Measurements from ENCODE around the gene KSR1. TPM values are rescaled to one million over a fixed set of nuclear protein-coding genes. Genes with fewer than 3 reads are reported as not detected.

KSR1 gene
- polyA plus RNA-seq, 1 donor from 2014 or later = 9.2 TPM

DNA sequence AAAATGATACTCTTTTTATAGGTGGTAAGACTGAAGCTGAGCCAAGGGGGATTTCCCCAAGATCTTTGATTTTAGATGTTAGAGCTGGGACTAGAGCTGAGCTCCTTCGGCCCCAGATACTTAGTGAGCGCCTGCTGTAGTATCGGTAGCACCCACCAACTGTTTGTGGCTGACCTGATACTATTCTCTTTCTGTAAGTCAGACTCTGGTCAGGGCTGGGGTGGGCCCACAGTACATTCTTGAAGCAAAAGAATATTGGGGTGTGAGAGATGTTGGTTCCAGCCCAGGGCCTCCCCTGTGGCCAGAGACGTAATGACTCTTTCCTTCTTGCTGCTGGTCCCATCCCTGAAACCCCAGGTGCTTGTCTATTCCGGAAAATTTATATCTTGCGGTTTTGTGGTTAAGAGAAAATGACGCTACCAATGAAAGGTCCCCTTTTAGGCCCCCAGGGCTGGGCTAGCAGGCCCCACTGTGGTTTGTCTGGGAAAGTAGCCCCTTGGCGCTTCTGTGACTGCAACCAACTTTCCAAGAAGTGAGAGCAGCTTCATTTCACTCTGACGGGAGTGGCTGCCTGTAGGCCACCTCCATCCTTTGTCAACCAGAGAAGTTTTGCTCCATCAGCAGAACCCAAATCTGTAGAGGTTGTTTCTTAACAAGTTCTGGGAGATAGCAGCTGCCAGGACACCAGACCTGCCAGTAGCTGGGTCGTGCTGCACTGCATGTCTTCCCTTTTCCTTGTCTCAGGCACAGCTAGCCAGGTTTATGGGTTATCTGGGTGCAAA lies 88.3 kb downstream of the KSR1 start:
- H3K4me2 ChIP-seq (ENCODE audit: low read length) = no peak overlapping the region
- H3F3A ChIP-seq (ENCODE audit: insufficient read depth, low read length, poor library complexity, severe bottlenecking) = no peaks in the 10 kb centered on the region
- H3K36me3 ChIP-seq (ENCODE audit: insufficient read depth, low read length) = no peaks in the 10 kb centered on the region
- H3K79me2 ChIP-seq (replicated peaks; ENCODE audit: insufficient read depth, low read length) = no peaks in the 10 kb centered on the region
- H3K9ac ChIP-seq (ENCODE audit: low read length) = no peak overlapping the region
- TF ChIP-seq TAF1 (IDR thresholded peaks at IDR 0.05; ENCODE audit: low read depth) (no peak), POLR2AphosphoS5 (IDR thresholded peaks at IDR 0.05) (no peak), EZH2 (IDR thresholded peaks at IDR 0.05; ENCODE audit: borderline replicate concordance, insufficient read depth, low read length, poor library complexity, severe bottlenecking) (no peak), MXI1 (conservative IDR thresholded peaks at IDR 0.05; ENCODE audit: poor library complexity, severe bottlenecking) (no peak), EP300 (conservative IDR thresholded peaks at IDR 0.05; ENCODE audit: poor library complexity, severe bottlenecking) (no peak), SMC3 (conservative IDR thresholded peaks at IDR 0.05; ENCODE audit: poor library complexity) (no peak)
- TF ChIP-seq, protein P1, sequence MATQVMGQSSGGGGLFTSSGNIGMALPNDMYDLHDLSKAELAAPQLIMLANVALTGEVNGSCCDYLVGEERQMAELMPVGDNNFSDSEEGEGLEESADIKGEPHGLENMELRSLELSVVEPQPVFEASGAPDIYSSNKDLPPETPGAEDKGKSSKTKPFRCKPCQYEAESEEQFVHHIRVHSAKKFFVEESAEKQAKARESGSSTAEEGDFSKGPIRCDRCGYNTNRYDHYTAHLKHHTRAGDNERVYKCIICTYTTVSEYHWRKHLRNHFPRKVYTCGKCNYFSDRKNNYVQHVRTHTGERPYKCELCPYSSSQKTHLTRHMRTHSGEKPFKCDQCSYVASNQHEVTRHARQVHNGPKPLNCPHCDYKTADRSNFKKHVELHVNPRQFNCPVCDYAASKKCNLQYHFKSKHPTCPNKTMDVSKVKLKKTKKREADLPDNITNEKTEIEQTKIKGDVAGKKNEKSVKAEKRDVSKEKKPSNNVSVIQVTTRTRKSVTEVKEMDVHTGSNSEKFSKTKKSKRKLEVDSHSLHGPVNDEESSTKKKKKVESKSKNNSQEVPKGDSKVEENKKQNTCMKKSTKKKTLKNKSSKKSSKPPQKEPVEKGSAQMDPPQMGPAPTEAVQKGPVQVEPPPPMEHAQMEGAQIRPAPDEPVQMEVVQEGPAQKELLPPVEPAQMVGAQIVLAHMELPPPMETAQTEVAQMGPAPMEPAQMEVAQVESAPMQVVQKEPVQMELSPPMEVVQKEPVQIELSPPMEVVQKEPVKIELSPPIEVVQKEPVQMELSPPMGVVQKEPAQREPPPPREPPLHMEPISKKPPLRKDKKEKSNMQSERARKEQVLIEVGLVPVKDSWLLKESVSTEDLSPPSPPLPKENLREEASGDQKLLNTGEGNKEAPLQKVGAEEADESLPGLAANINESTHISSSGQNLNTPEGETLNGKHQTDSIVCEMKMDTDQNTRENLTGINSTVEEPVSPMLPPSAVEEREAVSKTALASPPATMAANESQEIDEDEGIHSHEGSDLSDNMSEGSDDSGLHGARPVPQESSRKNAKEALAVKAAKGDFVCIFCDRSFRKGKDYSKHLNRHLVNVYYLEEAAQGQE (IDR thresholded peaks at IDR 0.05; ENCODE audit: borderline replicate concordance) = no peak
- TF ChIP-seq, protein P2, sequence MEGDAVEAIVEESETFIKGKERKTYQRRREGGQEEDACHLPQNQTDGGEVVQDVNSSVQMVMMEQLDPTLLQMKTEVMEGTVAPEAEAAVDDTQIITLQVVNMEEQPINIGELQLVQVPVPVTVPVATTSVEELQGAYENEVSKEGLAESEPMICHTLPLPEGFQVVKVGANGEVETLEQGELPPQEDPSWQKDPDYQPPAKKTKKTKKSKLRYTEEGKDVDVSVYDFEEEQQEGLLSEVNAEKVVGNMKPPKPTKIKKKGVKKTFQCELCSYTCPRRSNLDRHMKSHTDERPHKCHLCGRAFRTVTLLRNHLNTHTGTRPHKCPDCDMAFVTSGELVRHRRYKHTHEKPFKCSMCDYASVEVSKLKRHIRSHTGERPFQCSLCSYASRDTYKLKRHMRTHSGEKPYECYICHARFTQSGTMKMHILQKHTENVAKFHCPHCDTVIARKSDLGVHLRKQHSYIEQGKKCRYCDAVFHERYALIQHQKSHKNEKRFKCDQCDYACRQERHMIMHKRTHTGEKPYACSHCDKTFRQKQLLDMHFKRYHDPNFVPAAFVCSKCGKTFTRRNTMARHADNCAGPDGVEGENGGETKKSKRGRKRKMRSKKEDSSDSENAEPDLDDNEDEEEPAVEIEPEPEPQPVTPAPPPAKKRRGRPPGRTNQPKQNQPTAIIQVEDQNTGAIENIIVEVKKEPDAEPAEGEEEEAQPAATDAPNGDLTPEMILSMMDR (IDR thresholded peaks at IDR 0.05; ENCODE audit: poor library complexity, severe bottlenecking) = no peak
- H4K20me1 ChIP-seq (ENCODE audit: insufficient read depth) = no peaks in the 10 kb centered on the region
- no peak overlapping the region for H3K4me3 ChIP-seq (ENCODE audit: low read length)
- no peaks in the 10 kb centered on the region for H3K9me2 ChIP-seq (ENCODE audit: insufficient read depth, low read length)
- no peak overlapping the region for H2AFZ ChIP-seq (ENCODE audit: low read depth, low read length)
- no peak overlapping the region for H3K27ac ChIP-seq (ENCODE audit: low read length)
- no peaks in the 10 kb centered on the region for H3K9me3 ChIP-seq (ENCODE audit: low read length)
- H3K27me3 ChIP-seq (ENCODE audit: insufficient read depth, low read depth, low read length) = no peaks in the 10 kb centered on the region

- no peak overlapping the region for H2AFZ ChIP-seq (ENCODE audit: low read depth, low read length)
- H4K20me1 ChIP-seq (ENCODE audit: insufficient read depth) = no peaks in the 10 kb centered on the region
- no peak overlapping the region for H3K4me3 ChIP-seq (ENCODE audit: low read length)
- H3K9me3 ChIP-seq (ENCODE audit: low read length) = no peaks in the 10 kb centered on the region
- H3K79me2 ChIP-seq (replicated peaks; ENCODE audit: insufficient read depth, low read length) = no peaks in the 10 kb centered on the region
- no peaks in the 10 kb centered on the region for H3K9me2 ChIP-seq (ENCODE audit: insufficient read depth, low read length)
- no peak overlapping the region for H3K9ac ChIP-seq (ENCODE audit: low read length)
- no peak for TF ChIP-seq EZH2 (IDR thresholded peaks at IDR 0.05; ENCODE audit: borderline replicate concordance, insufficient read depth, low read length, poor library complexity, severe bottlenecking)
- TF ChIP-seq, protein P2 (IDR thresholded peaks at IDR 0.05; ENCODE audit: poor library complexity, severe bottlenecking) = no peak
- no peak for TF ChIP-seq SMC3 (conservative IDR thresholded peaks at IDR 0.05; ENCODE audit: poor library complexity)
- H3K27ac ChIP-seq (ENCODE audit: low read length) = no peak overlapping the region
- no peak overlapping the region for H3K4me2 ChIP-seq (ENCODE audit: low read length)
- H3K36me3 ChIP-seq (ENCODE audit: insufficient read depth, low read length) = no peaks in the 10 kb centered on the region
- no peaks in the 10 kb centered on the region for H3K27me3 ChIP-seq (ENCODE audit: insufficient read depth, low read depth, low read length)
- H3F3A ChIP-seq (ENCODE audit: insufficient read depth, low read length, poor library complexity, severe bottlenecking) = no peaks in the 10 kb centered on the region
Observed at GRCh38 chr17:27545562-27546229, 89.4 kb downstream of the KSR1 start.
